Hepatocyte (in vitro differentiated cells): ENCODE measurements around the gene KCTD7. TPM values are rescaled to one million over a fixed set of nuclear protein-coding genes. Genes with fewer than 3 reads are reported as not detected.

Experiments
- DNase-seq: peaks from one replicate; pipeline ENCODE4 v3.0.0-alpha.2; 2016; ENCODE audit warnings: low spot score
- H2AFZ ChIP-seq: fragments of 200-600 bp; sonication (generic); 2 replicates; pipeline ENCODE4 v1.6.0; 2016; ENCODE audit warnings: antibody characterized with exemption, mild to moderate bottlenecking
- H3K27ac ChIP-seq: fragments of 200-600 bp; sonication (generic); 2 replicates; pipeline ENCODE4 v1.5.1; 2016; ENCODE audit warnings: mild to moderate bottlenecking
- H3K27me3 ChIP-seq: fragments of 200-600 bp; sonication (generic); 2 replicates; pipeline ENCODE4 v1.6.1; 2016
- H3K36me3 ChIP-seq: fragments of 200-600 bp; sonication (generic); replicated peaks from 2 replicates; pipeline ENCODE4 v1.5.1; 2016; ENCODE audit warnings: low read depth; ENCODE audit not compliant: insufficient read depth
- H3K4me1 ChIP-seq: fragments of 200-600 bp; sonication (generic); 2 replicates; pipeline ENCODE4 v1.5.1; 2016; ENCODE audit warnings: mild to moderate bottlenecking, moderate library complexity; ENCODE audit not compliant: insufficient read depth
- H3K4me2 ChIP-seq: fragments of 200-600 bp; sonication (generic); 2 replicates; pipeline ENCODE4 v1.6.0; 2016
- H3K4me3 ChIP-seq: fragments of 200-600 bp; sonication (generic); 2 replicates; pipeline ENCODE4 v1.5.1; 2016; ENCODE audit warnings: mild to moderate bottlenecking
- H3K79me2 ChIP-seq: fragments of 200-600 bp; sonication (generic); 2 replicates; pipeline ENCODE4 v1.6.0; 2017; ENCODE audit warnings: mild to moderate bottlenecking
- H3K9me2 ChIP-seq: fragments of 200-600 bp; sonication (generic); replicated peaks from 2 replicates; pipeline ENCODE4 v1.6.0; 2017; ENCODE audit warnings: mild to moderate bottlenecking; ENCODE audit not compliant: insufficient read depth
- H3K9me3 ChIP-seq: fragments of 200-600 bp; sonication (generic); 2 replicates; pipeline ENCODE4 v1.5.1; 2016; ENCODE audit warnings: low read depth, mild to moderate bottlenecking
- H4K20me1 ChIP-seq: fragments of 200-600 bp; sonication (generic); 2 replicates; pipeline ENCODE4 v1.6.0; 2016; ENCODE audit warnings: mild to moderate bottlenecking; ENCODE audit not compliant: insufficient read depth, poor library complexity, severe bottlenecking
- EZH2 ChIP-seq: fragments of 200-600 bp; sonication (generic); IDR thresholded peaks from 2 replicates; pipeline ENCODE4 v1.6.1; 2016; ENCODE audit warnings: antibody characterized with exemption, mild to moderate bottlenecking, borderline replicate concordance
- EZH2phosphoT487 ChIP-seq: fragments of 200-600 bp; sonication (generic); IDR thresholded peaks from one replicate; pipeline ENCODE4 v1.6.1; 2018; ENCODE audit warnings: antibody characterized with exemption, mild to moderate bottlenecking, low read depth, moderate library complexity; ENCODE audit not compliant: unreplicated experiment, severe bottlenecking
- WGBS: methylation state at CpG from one replicate; pipeline ENCODE4 v1.1.6; 2016; ENCODE audit warnings: low lambda C conversion rate; ENCODE audit errors: missing lambda C conversion rate; 5-methylcytosine and 5-hydroxymethylcytosine counted together
- polyA plus RNA-seq: library from polyadenylated mRNA; unstranded; fragments of >200 nt; fragmentation: Nextera tagmentation; extraction: Ambion mirVana; gene quantifications from 2 replicates; pipeline ENCODE4 v1.2.1, GENCODE V29; 2016
- total RNA-seq: library from RNA; depleted of rRNA; stranded (reverse); fragments of >200 nt; gene quantifications from 2 replicates; pipeline ENCODE4 v1.2.3, GENCODE V29; 2014
- TF ChIP-seq, protein P1 (sequence below): fragments of 200-600 bp; sonication (generic); IDR thresholded peaks from 2 replicates; pipeline ENCODE4 v1.5.1; 2016; ENCODE audit warnings: antibody characterized with exemption, mild to moderate bottlenecking; ENCODE audit not compliant: poor library complexity

KCTD7 gene
- total and polyA plus RNA-seq, 2 experiments from 2014 or later: 7.2 to 9.4 TPM

DNA sequence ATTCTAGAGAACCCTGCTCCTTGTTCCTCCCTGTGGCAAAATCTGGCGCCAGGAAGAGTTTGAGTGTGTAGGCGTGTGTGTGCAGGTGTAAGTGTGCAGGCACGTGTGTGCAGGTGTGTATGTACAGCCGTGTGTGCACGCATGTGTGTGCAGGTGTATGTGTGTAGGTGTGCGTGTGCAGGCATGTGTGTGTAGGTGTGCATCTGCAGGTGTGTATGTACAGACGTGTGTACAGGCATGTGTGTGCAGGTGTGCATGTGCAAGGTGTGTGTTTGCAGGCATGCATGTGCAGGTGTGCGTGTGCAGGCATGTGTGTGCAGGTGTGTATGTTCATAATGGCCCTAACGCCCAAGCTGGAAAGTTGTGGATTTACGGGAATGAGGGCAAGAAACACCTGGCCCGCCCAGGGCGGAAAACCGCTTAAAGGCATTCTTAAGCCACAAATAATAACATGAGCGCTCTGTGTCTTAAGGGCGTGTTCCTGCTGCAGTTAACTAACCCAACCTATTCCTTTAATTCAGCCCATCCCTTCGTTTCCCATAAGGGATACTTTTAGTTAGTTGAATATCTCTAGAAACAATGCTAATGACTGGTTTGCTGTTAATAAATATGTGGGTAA is 34.1 kb downstream of the KCTD7 start:
- Histone ChIP-seq H3K36me3 (no peaks in the 10 kb centered on the region), H3K27ac (no peak overlapping the region), H3K9me2 (no peaks in the 10 kb centered on the region), H3K79me2 (peaks cover 56% of the 10 kb centered on the region), H3K27me3 (no peaks in the 10 kb centered on the region), H2AFZ (no peak overlapping the region), H4K20me1 (peaks cover 3% of the 10 kb centered on the region), H3K4me1 (no peaks in the 10 kb centered on the region), H3K4me3 (no peak overlapping the region), H3K4me2 (no peak overlapping the region), H3K9me3 (no peaks in the 10 kb centered on the region)
- WGBS: 93% methylated on average over 16 of the region's 16 CpGs
- no peak for DNase-seq
- TF ChIP-seq EZH2: no peak

DNA sequence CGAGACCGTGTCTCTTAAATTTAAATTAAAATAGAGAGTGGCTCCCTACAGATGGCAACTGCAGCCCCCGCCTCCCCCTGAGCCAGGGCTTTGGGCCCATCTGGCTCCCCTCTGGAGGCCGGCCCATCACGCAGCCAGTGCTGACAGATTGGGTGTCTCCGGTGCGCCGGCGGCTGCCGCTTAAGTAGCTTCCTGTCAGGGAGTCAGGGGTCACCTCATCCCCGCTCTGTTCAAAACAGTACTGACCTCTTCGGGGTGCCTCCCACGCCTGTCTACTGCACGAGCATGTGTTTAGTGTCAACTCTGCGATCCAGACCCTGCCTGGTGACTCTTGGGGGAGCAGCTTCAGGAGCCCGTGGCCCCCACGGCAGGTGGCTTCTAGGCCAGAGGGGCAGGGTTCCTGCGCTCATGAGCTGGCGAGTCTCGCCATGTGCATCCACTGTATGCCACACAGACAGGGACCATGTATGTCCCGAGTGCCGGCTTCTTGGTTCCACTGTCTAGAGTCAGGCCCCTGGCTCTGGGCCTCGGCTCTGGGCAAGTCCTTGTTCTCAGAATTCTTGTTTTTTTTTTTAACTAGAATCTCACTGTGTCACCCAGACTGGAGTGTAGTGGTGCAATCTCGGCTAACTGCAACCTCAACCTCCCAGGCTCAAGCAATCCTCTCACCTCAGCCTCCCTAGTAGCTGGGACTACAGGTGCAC is 36.1 kb downstream of the KCTD7 start:
- Histone ChIP-seq H2AFZ (no peak overlapping the region), H4K20me1 (peaks cover 5% of the 10 kb centered on the region), H3K79me2 (peaks cover 36% of the 10 kb centered on the region), H3K4me3 (no peak overlapping the region), H3K4me1 (no peaks in the 10 kb centered on the region), H3K4me2 (no peak overlapping the region), H3K36me3 (no peaks in the 10 kb centered on the region), H3K27ac (no peak overlapping the region), H3K9me3 (no peaks in the 10 kb centered on the region), H3K27me3 (no peaks in the 10 kb centered on the region), H3K9me2 (no peaks in the 10 kb centered on the region)
- DNase-seq: no peak
- TF ChIP-seq, protein P1, sequence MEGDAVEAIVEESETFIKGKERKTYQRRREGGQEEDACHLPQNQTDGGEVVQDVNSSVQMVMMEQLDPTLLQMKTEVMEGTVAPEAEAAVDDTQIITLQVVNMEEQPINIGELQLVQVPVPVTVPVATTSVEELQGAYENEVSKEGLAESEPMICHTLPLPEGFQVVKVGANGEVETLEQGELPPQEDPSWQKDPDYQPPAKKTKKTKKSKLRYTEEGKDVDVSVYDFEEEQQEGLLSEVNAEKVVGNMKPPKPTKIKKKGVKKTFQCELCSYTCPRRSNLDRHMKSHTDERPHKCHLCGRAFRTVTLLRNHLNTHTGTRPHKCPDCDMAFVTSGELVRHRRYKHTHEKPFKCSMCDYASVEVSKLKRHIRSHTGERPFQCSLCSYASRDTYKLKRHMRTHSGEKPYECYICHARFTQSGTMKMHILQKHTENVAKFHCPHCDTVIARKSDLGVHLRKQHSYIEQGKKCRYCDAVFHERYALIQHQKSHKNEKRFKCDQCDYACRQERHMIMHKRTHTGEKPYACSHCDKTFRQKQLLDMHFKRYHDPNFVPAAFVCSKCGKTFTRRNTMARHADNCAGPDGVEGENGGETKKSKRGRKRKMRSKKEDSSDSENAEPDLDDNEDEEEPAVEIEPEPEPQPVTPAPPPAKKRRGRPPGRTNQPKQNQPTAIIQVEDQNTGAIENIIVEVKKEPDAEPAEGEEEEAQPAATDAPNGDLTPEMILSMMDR: no peak
- TF ChIP-seq EZH2 (no peak), EZH2phosphoT487 (no peak)
- 96% methylated on average over 23 of the region's 24 CpGs for WGBS

DNA sequence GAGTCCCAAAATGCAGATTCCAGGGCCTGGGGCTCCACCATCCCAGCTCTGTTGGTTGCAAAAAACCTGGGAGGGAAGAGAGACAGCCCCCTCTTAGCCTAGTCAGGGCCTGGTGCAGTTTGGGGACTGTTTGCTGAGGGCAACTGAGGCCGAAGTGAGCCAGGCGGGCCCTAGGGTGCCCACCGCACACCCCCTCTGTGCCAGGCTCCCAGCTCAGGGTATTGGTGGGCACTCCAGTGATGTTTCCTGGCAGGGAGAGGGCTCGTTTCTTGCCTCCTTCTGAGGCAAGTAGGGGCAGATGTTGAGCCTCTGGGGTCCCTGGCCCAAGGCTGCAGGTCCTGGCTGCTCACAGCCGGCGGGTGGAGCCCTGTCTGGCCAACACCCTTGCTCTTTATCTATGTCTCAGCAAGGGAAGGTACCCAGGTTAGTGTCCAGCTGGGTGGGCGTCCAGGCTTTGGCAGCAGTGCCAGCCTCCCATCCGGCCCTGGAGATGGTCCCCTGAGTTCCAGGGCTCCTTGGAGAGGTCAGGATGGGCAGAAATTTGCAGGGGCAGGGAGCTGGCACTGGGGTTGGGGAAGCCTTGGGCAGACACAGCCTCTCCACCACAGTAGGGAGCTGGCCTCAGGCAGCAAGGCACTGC is 37.8 kb downstream of the KCTD7 start:
- H3K4me3 ChIP-seq: no peak overlapping the region
- no peaks in the 10 kb centered on the region for H3K9me2 ChIP-seq
- TF ChIP-seq EZH2: no peak
- TF ChIP-seq, protein P1: no peak
- H3K27me3 ChIP-seq: no peaks in the 10 kb centered on the region
- no peak overlapping the region for H3K27ac ChIP-seq
- H3K4me2 ChIP-seq: no peak overlapping the region
- WGBS: 94% methylated on average over 8 of the region's 8 CpGs
- peaks cover 29% of the 10 kb centered on the region for H3K79me2 ChIP-seq
- H3K36me3 ChIP-seq: no peaks in the 10 kb centered on the region
- no peak overlapping the region for H2AFZ ChIP-seq
- no peaks in the 10 kb centered on the region for H3K4me1 ChIP-seq
- no peaks in the 10 kb centered on the region for H3K9me3 ChIP-seq
- H4K20me1 ChIP-seq: peaks cover 5% of the 10 kb centered on the region
- no peak for DNase-seq

DNA sequence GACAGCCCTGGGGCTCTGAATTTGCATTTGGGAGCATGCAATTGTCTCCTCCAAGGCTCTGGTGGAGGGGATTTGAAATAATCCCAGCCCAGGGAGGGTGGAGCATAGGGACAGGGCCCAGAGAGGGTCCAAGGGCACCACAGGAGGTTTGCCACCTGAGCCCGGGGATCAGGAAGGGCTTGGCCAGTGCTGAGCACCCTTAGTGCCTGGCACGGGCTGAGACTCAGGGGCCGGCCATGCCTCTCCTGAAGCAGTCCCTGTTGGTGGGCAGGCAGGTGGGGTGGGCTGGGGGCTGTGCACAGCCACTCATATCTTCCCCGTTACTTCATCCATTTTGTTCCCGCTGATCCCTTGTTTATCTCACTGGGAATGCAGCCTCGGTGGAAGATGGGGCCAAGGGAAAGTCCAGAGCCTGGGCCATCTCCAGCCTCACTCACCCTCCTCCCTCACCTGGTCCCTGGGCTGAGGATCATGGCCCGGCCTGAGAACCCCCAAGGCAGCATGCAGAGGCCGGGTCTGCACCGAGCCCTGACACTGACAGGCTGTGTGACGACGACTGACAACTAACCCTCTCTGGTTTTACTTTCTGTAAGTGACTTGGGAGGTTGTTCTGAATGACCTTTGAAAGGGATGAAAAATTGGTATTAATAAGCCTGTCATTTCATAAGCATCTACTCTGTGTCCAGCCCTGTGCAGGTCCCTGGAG is 38.5 kb downstream of the KCTD7 start:
- WGBS: 85% methylated on average over 11 of the region's 11 CpGs
- H3K9me3 ChIP-seq: no peaks in the 10 kb centered on the region

More for the DNA sequence above, 38.5 kb downstream of the KCTD7 start:
- H3K4me2 ChIP-seq: no peak overlapping the region
- H2AFZ ChIP-seq: no peak overlapping the region
- no peaks in the 10 kb centered on the region for H3K9me2 ChIP-seq
- TF ChIP-seq, protein P1: no peak
- TF ChIP-seq EZH2 (no peak), EZH2phosphoT487 (no peak)
- H3K4me1 ChIP-seq: no peaks in the 10 kb centered on the region
- DNase-seq: no peak
- peaks cover 22% of the 10 kb centered on the region for H3K79me2 ChIP-seq
- no peak overlapping the region for H3K4me3 ChIP-seq
- H4K20me1 ChIP-seq: peaks cover 5% of the 10 kb centered on the region
- H3K36me3 ChIP-seq: no peaks in the 10 kb centered on the region
- H3K27me3 ChIP-seq: no peaks in the 10 kb centered on the region
- H3K27ac ChIP-seq: no peak overlapping the region
